ENCODE data around the gene GPR65. TPM values are rescaled to one million over a fixed set of nuclear protein-coding genes. Genes with fewer than 3 reads are reported as not detected.

GPR65 gene
- total RNA-seq = 10 to 100 TPM; 37.6 to 47.4 (median 40.3) TPM
- total RNA-seq (2013) = 88.3 TPM

- H3K27me3 ChIP-seq (ENCODE audit: control insufficient read depth, insufficient read depth, low read length) = no peaks in the 10 kb centered on the region
- Mint-ChIP-seq H3K4me3 (peak within 1 kb of the TSS; percentile 84), H3K4me1 (peaks cover 57 to 68% of the 10 kb centered on the region in 2 donors), H3K36me3 (peaks cover 1% of the 10 kb centered on the region), H3K27me3 (ENCODE audit: low read depth in 2 of 2) (no peaks in the 10 kb centered on the region), H3K27ac (peak within 1 kb of the TSS; percentile 96 to 98), H3K9me3 (no peaks in the 10 kb centered on the region)
- WGBS (ENCODE audit: insufficient coverage) = 0% methylated on average over 2 of the region's 3 CpGs
- peak; percentile 29 to 85 for DNase-seq
- peaks cover 29% of the 10 kb centered on the region for H3K4me1 ChIP-seq (ENCODE audit: control insufficient read depth, insufficient read depth, low read length)
- peak within 1 kb of the TSS; percentile 78 for H3K4me3 ChIP-seq (ENCODE audit: low read length)
- H3K9me3 ChIP-seq (ENCODE audit: control insufficient read depth, insufficient read depth, low read length) = no peaks in the 10 kb centered on the region
- peak within 1 kb of the TSS; percentile 99 for H3K27ac ChIP-seq (ENCODE audit: low read length)
- peak; percentile 57 to 76 (median 62) for ATAC-seq
- intact Hi-C loops (cut with micrococcal nuclease) = no loop called here
- TF ChIP-seq CTCF (IDR thresholded peaks at IDR 0.05) = no peak
- H3K36me3 ChIP-seq (ENCODE audit: control insufficient read depth, insufficient read depth, low read length) = peaks cover 9% of the 10 kb centered on the region
These were observed at the start of gene GPR65 for GRCh38 chr14:88005050-88005481. Gene GPR65, plus strand, starts transcription at chr14:88005135. Its CDS starts 5,713 bp downstream, at chr14:88010848.

GRCh38 chr14:87955501-87955900 is 49.4 kb upstream of the GPR65 start:
- Mint-ChIP-seq H3K36me3 (peaks cover 6% of the 10 kb centered on the region), H3K4me1 (peaks cover 90 to 94% of the 10 kb centered on the region in 2 donors), H3K4me3 (peak overlapping the region; percentile 75), H3K27ac (peak overlapping the region; percentile 92 to 98), H3K27me3 (ENCODE audit: low read depth in 2 of 2) (no peaks in the 10 kb centered on the region), H3K9me3 (peaks cover 0 to 3% of the 10 kb centered on the region in 2 donors)
- no peak for TF ChIP-seq CTCF (IDR thresholded peaks at IDR 0.05)
- no peaks in the 10 kb centered on the region for H3K27me3 ChIP-seq (ENCODE audit: control insufficient read depth, insufficient read depth, low read length)
- ATAC-seq = no peak
- no peaks in the 10 kb centered on the region for H3K9me3 ChIP-seq (ENCODE audit: control insufficient read depth, insufficient read depth, low read length)
- H3K4me1 ChIP-seq (ENCODE audit: control insufficient read depth, insufficient read depth, low read length) = peaks cover 16% of the 10 kb centered on the region
- no peak for DNase-seq
- H3K27ac ChIP-seq (ENCODE audit: low read length) = peak overlapping the region; percentile 10
- H3K36me3 ChIP-seq (ENCODE audit: control insufficient read depth, insufficient read depth, low read length) = peaks cover 9% of the 10 kb centered on the region
- WGBS (ENCODE audit: insufficient coverage) = 52% methylated on average over 5 of the region's 6 CpGs
- intact Hi-C loops (cut with micrococcal nuclease) = loop anchor here (10.0 kb wide), 1 partner anchor 1409 kb away; no protein-coding TSS in a partner anchor
- H3K4me3 ChIP-seq (ENCODE audit: low read length) = no peak overlapping the region

- peaks cover 41% of the 10 kb centered on the region for H3K36me3 ChIP-seq (ENCODE audit: control insufficient read depth, insufficient read depth, low read length)
- DNase-seq (peak; percentile 18 to 65), ATAC-seq (peak; percentile 77 to 89 (median 83))
- peaks cover 19% of the 10 kb centered on the region for H3K36me3 Mint-ChIP-seq
- WGBS (ENCODE audit: insufficient coverage) = 19% methylated on average over 5 of the region's 5 CpGs
- peaks cover 0 to 3% of the 10 kb centered on the region in 2 donors for H3K9me3 Mint-ChIP-seq
- H3K4me3 Mint-ChIP-seq = peak overlapping the region; percentile 74
- no peaks in the 10 kb centered on the region for H3K27me3 ChIP-seq (ENCODE audit: control insufficient read depth, insufficient read depth, low read length)
- no peaks in the 10 kb centered on the region for H3K27me3 Mint-ChIP-seq (ENCODE audit: low read depth in 2 of 2)
- H3K4me3 ChIP-seq (ENCODE audit: low read length) = no peak overlapping the region
- H3K9me3 ChIP-seq (ENCODE audit: control insufficient read depth, insufficient read depth, low read length) = no peaks in the 10 kb centered on the region
- intact Hi-C loops (cut with micrococcal nuclease) = loop anchor here (1.0 kb wide), 1 partner anchor 46 kb away; no protein-coding TSS in a partner anchor
- TF ChIP-seq CTCF (IDR thresholded peaks at IDR 0.05) = no peak
- H3K4me1 Mint-ChIP-seq = peaks cover 68 to 71% of the 10 kb centered on the region in 2 donors
- H3K27ac ChIP-seq (ENCODE audit: low read length) = peak overlapping the region; percentile 79
- H3K4me1 ChIP-seq (ENCODE audit: control insufficient read depth, insufficient read depth, low read length) = peaks cover 12% of the 10 kb centered on the region
- peak overlapping the region; percentile 92 to 98 for H3K27ac Mint-ChIP-seq
These were observed 44.7 kb upstream of the GPR65 start for GRCh38 chr14:87960013-87960787.
